ENCODE results near the gene LRMDA.
"Not testable (repeated sequence)": the region's sequence is repeated elsewhere in the genome, so short reads cannot be mapped to it uniquely, and the experiment has no call there.

The LRMDA gene

GRCh38 chr10:76576276-76576962 is 1145.0 kb downstream of the LRMDA start:
- in situ Hi-C loops (cut with MboI; ENCODE audit: low sequenced_read_pairs): no loop called here

- in situ Hi-C loops (cut with MboI; ENCODE audit: low sequenced_read_pairs): no loop called here
Measured at GRCh38 chr10:76577455-76577854, 1146.0 kb downstream of the LRMDA start.

GRCh38 chr10:76581506-76582256 is 1150.3 kb downstream of the LRMDA start:
- in situ Hi-C loops (cut with MboI; ENCODE audit: low sequenced_read_pairs): no loop called here

- in situ Hi-C loops (cut with MboI; ENCODE audit: low sequenced_read_pairs): no loop called here
Measured at GRCh38 chr10:76582531-76582930, 1151.1 kb downstream of the LRMDA start.

GRCh38 chr10:76583711-76584161 is 1152.3 kb downstream of the LRMDA start:
- in situ Hi-C loops (cut with MboI; ENCODE audit: low sequenced_read_pairs): no loop called here

- in situ Hi-C loops (cut with MboI; ENCODE audit: low sequenced_read_pairs): not testable (repeated sequence)
Measured at GRCh38 chr10:76584466-76584865, 1153.0 kb downstream of the LRMDA start.
